H9 (cell line): Measurements from ENCODE around the gene IGDCC3. TPM values are rescaled to one million over a fixed set of nuclear protein-coding genes. Genes with fewer than 3 reads are reported as not detected.

Source experiments
- DNase-seq: peaks from one replicate; pipeline ENCODE4 v3.0.0-alpha.2; 2017
- H2AFZ ChIP-seq: one replicate; pipeline ENCODE4 v1.6.1; 2013; ENCODE audit warnings: mild to moderate bottlenecking, low read length, control low read depth, moderate library complexity
- H2AK5ac ChIP-seq: 2 replicates; pipeline ENCODE4 v1.6.1; 2013; ENCODE audit warnings: low read length, control low read depth, mixed read lengths; ENCODE audit not compliant: insufficient read length
- H2BK120ac ChIP-seq: one replicate; pipeline ENCODE4 v1.6.1; 2013; ENCODE audit warnings: low read depth, mild to moderate bottlenecking, low read length, control low read depth, inconsistent platforms; ENCODE audit not compliant: poor library complexity, severe bottlenecking
- H2BK12ac ChIP-seq: 2 replicates; pipeline ENCODE4 v1.6.1; 2013; ENCODE audit warnings: low read length, control low read depth, mixed read lengths, low read depth; ENCODE audit not compliant: insufficient read length
- H2BK15ac ChIP-seq: 2 replicates; pipeline ENCODE4 v1.6.1; 2013; ENCODE audit warnings: low read depth, low read length, control low read depth
- H2BK20ac ChIP-seq: one replicate; pipeline ENCODE4 v1.6.1; 2013; ENCODE audit warnings: low read depth, mild to moderate bottlenecking, low read length, control low read depth, inconsistent platforms; ENCODE audit not compliant: poor library complexity, severe bottlenecking
- H2BK5ac ChIP-seq: 2 replicates; pipeline ENCODE4 v1.6.1; 2013; ENCODE audit warnings: low read length, control low read depth, mixed read lengths; ENCODE audit not compliant: insufficient read length
- H3K14ac ChIP-seq: 2 replicates; pipeline ENCODE4 v1.6.1; 2013; ENCODE audit warnings: low read length, control low read depth; ENCODE audit not compliant: insufficient read depth
- H3K18ac ChIP-seq: 2 replicates; pipeline ENCODE4 v1.6.1; 2013; ENCODE audit warnings: low read depth, mild to moderate bottlenecking, mixed read lengths, low read length, control low read depth; ENCODE audit not compliant: insufficient read length
- H3K23ac ChIP-seq: 2 replicates; pipeline ENCODE4 v1.6.1; 2013; ENCODE audit warnings: low read length, control low read depth, mixed read lengths, low read depth; ENCODE audit not compliant: insufficient read length
- H3K23me2 ChIP-seq: 2 replicates; pipeline ENCODE4 v1.6.1; 2013; ENCODE audit warnings: low read depth, mild to moderate bottlenecking, mixed read lengths, low read length, control low read depth; ENCODE audit not compliant: insufficient read length, poor library complexity, severe bottlenecking
- H3K27ac ChIP-seq: 2 replicates; pipeline ENCODE4 v1.5.1; 2013; ENCODE audit warnings: low read length, control low read depth, mixed read lengths, low read depth; ENCODE audit not compliant: insufficient read length
- H3K27me3 ChIP-seq: 2 replicates; pipeline ENCODE4 v1.6.1; 2013; ENCODE audit warnings: low read length, control low read depth, inconsistent platforms; ENCODE audit not compliant: insufficient read depth
- H3K4ac ChIP-seq: 2 replicates; pipeline ENCODE4 v1.6.1; 2013; ENCODE audit warnings: low read depth, mild to moderate bottlenecking, control low read depth, inconsistent platforms, low read length, moderate library complexity
- H3K4me1 ChIP-seq: 2 replicates; pipeline ENCODE4 v1.6.1; 2013; ENCODE audit warnings: low read length, control low read depth, inconsistent platforms; ENCODE audit not compliant: insufficient read depth
- H3K4me2 ChIP-seq: 2 replicates; pipeline ENCODE4 v1.6.1; 2013; ENCODE audit warnings: low read length, control low read depth, mixed read lengths; ENCODE audit not compliant: insufficient read length, insufficient read depth
- H3K56ac ChIP-seq: 2 replicates; pipeline ENCODE4 v1.6.1; 2013; ENCODE audit warnings: low read depth, mild to moderate bottlenecking, mixed read lengths, low read length, control low read depth; ENCODE audit not compliant: insufficient read length
- H3K79me1 ChIP-seq: 2 replicates; pipeline ENCODE4 v1.6.1; 2013; ENCODE audit warnings: low read depth, mild to moderate bottlenecking, moderate library complexity, low read length, control low read depth, inconsistent platforms; ENCODE audit not compliant: insufficient read depth, poor library complexity, severe bottlenecking
- H3K79me2 ChIP-seq: 2 replicates; pipeline ENCODE4 v1.6.1; 2013; ENCODE audit warnings: low read length, control low read depth, inconsistent platforms; ENCODE audit not compliant: insufficient read depth
- H3K9ac ChIP-seq: 2 replicates; pipeline ENCODE4 v1.6.1; 2013; ENCODE audit warnings: low read length, control low read depth, mixed read lengths; ENCODE audit not compliant: insufficient read length; ENCODE audit errors: extremely low read depth
- H3K9me3 ChIP-seq: one replicate; pipeline ENCODE4 v1.6.1; 2013; ENCODE audit warnings: low read depth, low read length, inconsistent platforms; ENCODE audit not compliant: control insufficient read depth
- H3T11ph ChIP-seq: one replicate; pipeline ENCODE4 v1.6.1; 2013; ENCODE audit warnings: mild to moderate bottlenecking, low read length, control low read depth, inconsistent platforms
- H4K20me1 ChIP-seq: one replicate; pipeline ENCODE4 v1.6.1; 2013; ENCODE audit not compliant: control insufficient read depth, insufficient read length, insufficient read depth
- H4K5ac ChIP-seq: 2 replicates; pipeline ENCODE4 v1.6.1; 2013; ENCODE audit warnings: low read depth, mild to moderate bottlenecking, mixed read lengths, low read length, control low read depth; ENCODE audit not compliant: insufficient read length
- H4K8ac ChIP-seq: replicated peaks from 2 replicates; pipeline ENCODE4 v1.6.1; 2013; ENCODE audit warnings: low read length, control low read depth, mixed read lengths, low read depth; ENCODE audit not compliant: insufficient read length
- H4K91ac ChIP-seq: 2 replicates; pipeline ENCODE4 v1.6.1; 2013; ENCODE audit warnings: low read depth, mild to moderate bottlenecking, moderate library complexity, mixed read lengths, low read length, control low read depth; ENCODE audit not compliant: insufficient read length
- H3K27ac Mint-ChIP-seq, 3 experiments: 2 replicates in 2 of 3; 3 replicates in 1 of 3; pipeline ENCODE4 v1.8.0; 2020 to 2021; ENCODE audit warnings: mixed read lengths in 3 of 3, mild to moderate bottlenecking in 1 of 3, moderate library complexity in 1 of 3
- H3K27me3 Mint-ChIP-seq: 2 replicates; pipeline ENCODE4 v1.8.0; 2021; ENCODE audit warnings: low read depth, mild to moderate bottlenecking, moderate library complexity, mixed read lengths
- H3K36me3 Mint-ChIP-seq, 3 experiments: 2 replicates in 2 of 3; 3 replicates in 1 of 3; pipeline ENCODE4 v1.8.0; 2020 to 2021; ENCODE audit warnings: low read depth in 3 of 3, mixed read lengths in 3 of 3; ENCODE audit not compliant: insufficient read depth in 1 of 3
- H3K4me1 Mint-ChIP-seq, 2 experiments: 2 replicates each; pipeline ENCODE4 v1.8.0; 2020; ENCODE audit warnings: mixed read lengths in 2 of 2
- H3K4me3 Mint-ChIP-seq, 2 experiments: 2 replicates in 1 of 2; 3 replicates in 1 of 2; pipeline ENCODE4 v1.8.0; 2020 to 2021; ENCODE audit warnings: mild to moderate bottlenecking in 2 of 2, mixed read lengths in 2 of 2, moderate library complexity in 1 of 2
- H3K9me3 Mint-ChIP-seq, 2 experiments: 2 replicates in 1 of 2; 3 replicates in 1 of 2; pipeline ENCODE4 v1.8.0; 2020; ENCODE audit warnings: mild to moderate bottlenecking in 2 of 2, mixed read lengths in 2 of 2, moderate library complexity in 1 of 2
- WGBS: extraction: QIAGEN DNeasy Blood & Tissue Kit; methylation state at CpG from one replicate; pipeline ENCODE4 v1.1.7; 2013; ENCODE audit warnings: missing lambda C conversion rate, low lambda C conversion rate, mixed read lengths; ENCODE audit not compliant: insufficient read length; ENCODE audit errors: extremely low coverage; 5-methylcytosine and 5-hydroxymethylcytosine counted together
- total RNA-seq: library from RNA; stranded (reverse); gene quantifications from 2 replicates; pipeline ENCODE4 v1.2.1, GENCODE V29; 2021
- TF ChIP-seq, protein P1 (sequence below): fragments of 200-600 bp; sonication (generic); conservative IDR thresholded peaks from 3 replicates; pipeline ENCODE4 v1.8.0; 2021; ENCODE audit warnings: antibody characterized with exemption, mild to moderate bottlenecking

Gene IGDCC3
- total RNA-seq, 1 experiment from 2014 or later: 18.9 TPM

DNA sequence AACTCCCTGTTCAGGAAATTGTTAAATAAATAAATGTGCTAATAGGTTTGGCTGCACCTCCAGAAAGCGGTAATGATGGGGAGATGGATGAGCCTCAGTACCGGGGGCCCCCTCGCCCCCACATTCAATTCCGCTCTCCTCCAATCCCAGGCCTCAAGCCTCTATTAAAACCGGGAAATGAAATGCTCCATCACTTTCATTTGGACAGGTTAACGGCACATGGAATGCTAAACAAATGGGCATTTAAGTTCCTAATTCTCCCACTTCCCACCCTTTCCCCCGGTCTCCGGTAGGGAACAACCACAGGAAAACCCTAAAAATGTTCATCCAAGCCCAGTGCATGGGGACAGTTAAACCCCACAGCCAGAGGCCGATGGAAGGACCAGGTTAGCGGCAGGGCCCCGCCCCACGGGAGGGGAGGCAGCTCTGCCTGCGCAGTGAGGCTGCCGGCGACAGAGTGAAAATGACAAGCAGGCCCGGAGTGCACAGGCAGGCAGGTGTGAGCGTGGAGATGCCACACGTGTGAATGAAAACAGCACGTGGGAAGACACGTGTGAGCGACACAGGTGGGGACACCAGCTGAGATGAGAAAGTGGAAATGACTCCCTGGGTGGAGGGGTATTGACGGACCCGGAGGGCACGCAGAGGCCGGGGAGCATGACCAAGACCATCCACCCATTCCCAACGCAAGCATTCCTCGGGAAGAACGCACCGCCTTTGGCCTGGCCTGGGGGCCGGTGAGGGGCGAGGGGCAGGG, 45.2 kb downstream of the IGDCC3 start:
- H3K4ac ChIP-seq: no peak overlapping the region
- H4K8ac ChIP-seq: no peak overlapping the region
- H3K27ac ChIP-seq: no peak overlapping the region
- WGBS: no CpG with 5 or more reads among the region's 31 CpGs
- H2BK15ac ChIP-seq: no peak overlapping the region
- H3K56ac ChIP-seq: no peak overlapping the region
- no peaks in the 10 kb centered on the region; the same call in 1 of the 2 replicates for H3K79me2 ChIP-seq
- H3K4me2 ChIP-seq: no peak overlapping the region
- H3K27me3 ChIP-seq: no peaks in the 10 kb centered on the region
- no peak for DNase-seq
- H4K91ac ChIP-seq: no peak overlapping the region
- no peak overlapping the region for H2BK12ac ChIP-seq
- TF ChIP-seq, protein P1, sequence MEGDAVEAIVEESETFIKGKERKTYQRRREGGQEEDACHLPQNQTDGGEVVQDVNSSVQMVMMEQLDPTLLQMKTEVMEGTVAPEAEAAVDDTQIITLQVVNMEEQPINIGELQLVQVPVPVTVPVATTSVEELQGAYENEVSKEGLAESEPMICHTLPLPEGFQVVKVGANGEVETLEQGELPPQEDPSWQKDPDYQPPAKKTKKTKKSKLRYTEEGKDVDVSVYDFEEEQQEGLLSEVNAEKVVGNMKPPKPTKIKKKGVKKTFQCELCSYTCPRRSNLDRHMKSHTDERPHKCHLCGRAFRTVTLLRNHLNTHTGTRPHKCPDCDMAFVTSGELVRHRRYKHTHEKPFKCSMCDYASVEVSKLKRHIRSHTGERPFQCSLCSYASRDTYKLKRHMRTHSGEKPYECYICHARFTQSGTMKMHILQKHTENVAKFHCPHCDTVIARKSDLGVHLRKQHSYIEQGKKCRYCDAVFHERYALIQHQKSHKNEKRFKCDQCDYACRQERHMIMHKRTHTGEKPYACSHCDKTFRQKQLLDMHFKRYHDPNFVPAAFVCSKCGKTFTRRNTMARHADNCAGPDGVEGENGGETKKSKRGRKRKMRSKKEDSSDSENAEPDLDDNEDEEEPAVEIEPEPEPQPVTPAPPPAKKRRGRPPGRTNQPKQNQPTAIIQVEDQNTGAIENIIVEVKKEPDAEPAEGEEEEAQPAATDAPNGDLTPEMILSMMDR: no peak
- H2BK20ac ChIP-seq: no peak overlapping the region
- H3K4me3 Mint-ChIP-seq: no peak overlapping the region
- H3K4me1 Mint-ChIP-seq: peaks cover 39 to 45% of the 10 kb centered on the region in 2 experiments
- H3T11ph ChIP-seq: no peak overlapping the region
- no peak overlapping the region for H2AK5ac ChIP-seq
- H3K4me1 ChIP-seq: peaks cover 3% of the 10 kb centered on the region; the same call in 1 of the 2 replicates
- no peak overlapping the region for H3K14ac ChIP-seq
- H4K20me1 ChIP-seq: no peaks in the 10 kb centered on the region
- no peak overlapping the region for H3K9ac ChIP-seq
- H3K18ac ChIP-seq: no peak overlapping the region
- H2BK120ac ChIP-seq: no peak overlapping the region
- no peaks in the 10 kb centered on the region for H3K9me3 ChIP-seq
- no peaks in the 10 kb centered on the region; a peak in 1 of 5 replicates for H3K9me3 Mint-ChIP-seq
- H2AFZ ChIP-seq: no peak overlapping the region
- no peak overlapping the region for H3K23ac ChIP-seq
- H3K79me1 ChIP-seq: no peaks in the 10 kb centered on the region
- H4K5ac ChIP-seq: no peak overlapping the region
- no peaks in the 10 kb centered on the region; the same call in 1 of the 2 replicates for H3K27me3 Mint-ChIP-seq
- no peak overlapping the region for H2BK5ac ChIP-seq
- H3K36me3 Mint-ChIP-seq: peaks cover 21 to 28% (median 25%) of the 10 kb centered on the region in 3 experiments; a peak in 6 of 7 replicates
- no peaks in the 10 kb centered on the region for H3K23me2 ChIP-seq
- no peak overlapping the region for H3K27ac Mint-ChIP-seq
